A549 (cell line): ENCODE measurements around the gene RTN4RL1.

ENCODE experiments used
- EP300 ChIP-seq, 2 experiments: fragments of >200 bp; sonication (Bioruptor Twin); formaldehyde crosslinking; IDR thresholded peaks; 2 replicates in 1 of 2; 3 replicates in 1 of 2; pipeline ENCODE4 v1.6.1; 2016 to 2017
- JUNB ChIP-seq: fragments of >200 bp; sonication (Bioruptor Twin); formaldehyde crosslinking; IDR thresholded peaks from 2 replicates; pipeline ENCODE4 v1.6.1; 2016
- KDM5A ChIP-seq: fragments of 200-600 bp; sonication (generic); IDR thresholded peaks from 2 replicates; pipeline ENCODE4 v1.6.1; 2016; ENCODE audit warnings: antibody characterized with exemption, mild to moderate bottlenecking
- NFE2L2 ChIP-seq: fragments of 150-350 bp; conservative IDR thresholded peaks from 2 replicates; pipeline ENCODE4 v1.6.1; 2014; ENCODE audit warnings: low read length
- PBX3 ChIP-seq: IDR thresholded peaks from 2 replicates; pipeline ENCODE4 v1.6.1; 2012
- RCOR1 ChIP-seq: fragments of 150-350 bp; IDR thresholded peaks from 2 replicates; pipeline ENCODE4 v1.6.1; 2014; ENCODE audit warnings: antibody characterized with exemption, low read length, low read depth
- REST ChIP-seq: fragments of 200-600 bp; sonication (generic); IDR thresholded peaks from 2 replicates; pipeline ENCODE4 v1.6.1; 2016; ENCODE audit warnings: antibody characterized with exemption, mild to moderate bottlenecking, moderate library complexity
- RFX5 ChIP-seq: fragments of 450-650 bp; IDR thresholded peaks from 2 replicates; pipeline ENCODE4 v1.7.1; 2014; ENCODE audit warnings: antibody characterized with exemption, mild to moderate bottlenecking, moderate library complexity
- TF ChIP-seq, protein P1 (sequence below): fragments of >200 bp; sonication (Bioruptor Twin); formaldehyde crosslinking; IDR thresholded peaks from 3 replicates; pipeline ENCODE4 v1.5.1; 2016

GRCh38 chr17:1963250-1963649 lies 61.9 kb downstream of the RTN4RL1 start:
- TF ChIP-seq, protein P1, sequence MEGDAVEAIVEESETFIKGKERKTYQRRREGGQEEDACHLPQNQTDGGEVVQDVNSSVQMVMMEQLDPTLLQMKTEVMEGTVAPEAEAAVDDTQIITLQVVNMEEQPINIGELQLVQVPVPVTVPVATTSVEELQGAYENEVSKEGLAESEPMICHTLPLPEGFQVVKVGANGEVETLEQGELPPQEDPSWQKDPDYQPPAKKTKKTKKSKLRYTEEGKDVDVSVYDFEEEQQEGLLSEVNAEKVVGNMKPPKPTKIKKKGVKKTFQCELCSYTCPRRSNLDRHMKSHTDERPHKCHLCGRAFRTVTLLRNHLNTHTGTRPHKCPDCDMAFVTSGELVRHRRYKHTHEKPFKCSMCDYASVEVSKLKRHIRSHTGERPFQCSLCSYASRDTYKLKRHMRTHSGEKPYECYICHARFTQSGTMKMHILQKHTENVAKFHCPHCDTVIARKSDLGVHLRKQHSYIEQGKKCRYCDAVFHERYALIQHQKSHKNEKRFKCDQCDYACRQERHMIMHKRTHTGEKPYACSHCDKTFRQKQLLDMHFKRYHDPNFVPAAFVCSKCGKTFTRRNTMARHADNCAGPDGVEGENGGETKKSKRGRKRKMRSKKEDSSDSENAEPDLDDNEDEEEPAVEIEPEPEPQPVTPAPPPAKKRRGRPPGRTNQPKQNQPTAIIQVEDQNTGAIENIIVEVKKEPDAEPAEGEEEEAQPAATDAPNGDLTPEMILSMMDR, result no peak
- no peak for TF ChIP-seq RFX5
- no peak for TF ChIP-seq EP300 (IDR thresholded peaks at IDR 0.05)
- no peak for TF ChIP-seq KDM5A
- no peak for TF ChIP-seq REST
- no peak for TF ChIP-seq NFE2L2
- TF ChIP-seq RCOR1, result no peak
- no peak for TF ChIP-seq PBX3
- no peak for TF ChIP-seq JUNB
